8988T (cell line): ENCODE measurements around the gene FAM20B.
"Not testable (repeated sequence)": the region's sequence is repeated elsewhere in the genome, so short reads cannot be mapped to it uniquely, and the experiment has no call there.

Experiments used
- DNase-seq: peaks from one replicate; pipeline ENCODE4 v3.0.0; 2011

FAM20B gene, protein sequence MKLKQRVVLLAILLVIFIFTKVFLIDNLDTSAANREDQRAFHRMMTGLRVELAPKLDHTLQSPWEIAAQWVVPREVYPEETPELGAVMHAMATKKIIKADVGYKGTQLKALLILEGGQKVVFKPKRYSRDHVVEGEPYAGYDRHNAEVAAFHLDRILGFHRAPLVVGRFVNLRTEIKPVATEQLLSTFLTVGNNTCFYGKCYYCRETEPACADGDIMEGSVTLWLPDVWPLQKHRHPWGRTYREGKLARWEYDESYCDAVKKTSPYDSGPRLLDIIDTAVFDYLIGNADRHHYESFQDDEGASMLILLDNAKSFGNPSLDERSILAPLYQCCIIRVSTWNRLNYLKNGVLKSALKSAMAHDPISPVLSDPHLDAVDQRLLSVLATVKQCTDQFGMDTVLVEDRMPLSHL

DNA sequence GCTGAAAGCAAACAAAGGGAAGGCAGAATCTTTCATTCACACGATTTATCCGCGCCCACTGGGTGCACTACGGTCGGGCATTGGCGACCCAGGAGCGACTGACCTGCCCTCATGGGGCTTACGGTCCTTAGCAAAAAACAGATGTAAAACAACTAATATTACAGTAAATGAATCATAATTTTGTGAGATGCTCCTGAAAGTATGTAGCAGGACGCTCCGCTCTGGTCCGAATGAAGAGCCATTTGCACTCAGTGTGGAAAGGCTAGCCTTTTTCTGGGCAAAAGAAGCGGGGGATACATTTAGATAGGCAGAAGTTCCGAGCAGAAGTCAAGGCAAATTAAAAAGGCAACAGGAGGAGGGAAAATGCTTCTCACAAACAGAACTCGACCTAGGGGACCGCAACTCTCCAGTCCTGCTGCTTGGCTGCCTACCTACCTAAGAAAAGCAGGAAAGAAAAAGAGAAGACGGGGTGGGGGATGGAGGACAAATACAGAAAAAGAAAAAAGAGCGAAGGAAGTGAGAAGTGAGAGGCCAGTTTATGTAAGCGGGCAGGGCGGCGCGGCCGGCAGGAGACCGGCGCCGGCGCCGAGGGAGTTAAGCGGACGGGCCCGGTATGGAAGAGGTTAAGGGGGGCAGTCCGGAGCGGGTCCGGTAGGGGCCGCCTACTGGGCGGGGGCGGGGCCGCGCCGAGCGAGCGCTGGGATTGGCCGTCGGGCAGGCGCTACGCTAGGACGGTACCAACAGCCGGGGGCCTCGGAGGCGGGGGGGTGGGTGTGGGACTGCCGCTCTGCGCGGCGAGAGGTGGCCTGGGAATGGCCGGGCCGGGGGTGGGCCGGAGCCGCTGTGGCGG, at the start of gene FAM20B:
FAM20B (plus strand) TSS at position 770 of the 850 bp plus-strand sequence. CDS start 17,954 bp downstream, outside the sequence.
- DNase-seq, result peak; percentile 93

DNA sequence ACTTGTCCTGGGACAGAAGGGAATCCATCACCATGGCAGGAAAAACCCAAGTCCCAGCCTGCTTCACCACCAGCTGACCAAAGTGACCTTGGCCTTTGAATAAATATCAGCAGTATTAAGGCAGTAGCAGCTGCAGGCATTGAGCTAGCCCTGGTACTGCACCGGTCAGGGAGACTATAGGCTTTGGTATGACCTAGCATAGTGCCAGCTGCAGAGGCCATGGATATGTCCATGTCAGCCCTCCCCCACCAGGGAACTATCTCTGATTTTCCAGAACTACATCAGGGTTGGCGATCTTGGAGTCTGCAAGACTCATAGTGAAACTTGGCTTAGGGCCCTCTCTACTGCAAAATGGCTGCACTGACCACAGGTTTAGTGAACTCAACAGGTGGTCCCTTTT, 49.2 kb upstream of the FAM20B start:
- no peak for DNase-seq

DNA sequence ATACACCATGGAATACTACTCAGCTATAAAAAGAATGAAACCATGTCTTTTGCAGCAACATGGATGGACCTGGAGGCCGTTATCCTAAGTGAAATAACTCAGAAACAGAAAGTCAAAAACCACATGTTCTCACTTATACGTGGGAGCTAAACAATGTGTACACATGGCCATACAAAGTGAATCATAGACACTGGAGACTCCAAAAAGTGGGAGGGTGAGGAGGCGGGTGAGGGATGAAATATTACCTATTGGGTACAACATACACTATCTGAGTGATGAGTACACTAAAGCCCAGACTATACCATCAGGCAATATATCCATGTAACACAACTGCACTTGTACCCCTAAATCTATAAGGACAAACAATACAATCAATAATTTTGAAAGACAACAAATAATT, 39.5 kb upstream of the FAM20B start:
- DNase-seq, result no peak

DNA sequence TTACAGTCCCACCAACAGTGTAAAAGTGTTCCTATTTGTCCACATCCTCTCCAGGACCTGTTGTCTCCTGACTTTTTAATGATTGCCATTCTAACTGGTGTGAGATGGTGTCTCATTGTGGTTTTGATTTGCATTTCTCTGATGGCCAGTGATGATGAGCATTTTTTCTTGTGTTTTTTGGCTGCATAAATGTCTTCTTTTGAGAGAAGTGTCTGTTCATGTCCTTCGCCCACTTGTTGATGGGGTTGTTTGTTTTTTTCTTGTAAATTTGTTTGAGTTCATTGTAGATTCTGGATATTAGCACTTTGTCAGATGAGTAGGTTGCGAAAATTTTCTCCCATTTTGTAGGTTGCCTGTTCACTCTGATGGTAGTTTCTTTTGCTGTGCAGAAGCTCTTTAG, 37.5 kb upstream of the FAM20B start:
- DNase-seq, result not testable (repeated sequence)

DNA sequence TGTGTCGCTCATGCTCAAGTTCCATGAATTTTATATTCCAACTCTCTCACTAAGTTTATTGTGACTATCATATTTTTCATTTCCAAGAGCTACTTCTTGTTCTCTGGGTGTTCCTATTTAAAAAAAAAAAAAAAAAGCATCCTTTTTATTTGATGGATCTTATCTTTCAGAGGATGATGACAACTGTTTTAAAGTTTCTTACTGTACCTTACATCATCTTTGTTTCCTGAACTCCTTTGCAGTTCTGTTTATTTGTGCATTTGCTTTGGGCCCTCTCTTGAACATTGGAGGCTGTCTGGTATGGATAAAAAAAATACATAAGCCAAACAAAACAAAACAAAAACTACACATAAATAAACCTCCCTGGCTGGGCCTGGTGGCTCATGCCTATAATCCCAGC, 32.1 kb upstream of the FAM20B start:
- DNase-seq, result no peak

DNA sequence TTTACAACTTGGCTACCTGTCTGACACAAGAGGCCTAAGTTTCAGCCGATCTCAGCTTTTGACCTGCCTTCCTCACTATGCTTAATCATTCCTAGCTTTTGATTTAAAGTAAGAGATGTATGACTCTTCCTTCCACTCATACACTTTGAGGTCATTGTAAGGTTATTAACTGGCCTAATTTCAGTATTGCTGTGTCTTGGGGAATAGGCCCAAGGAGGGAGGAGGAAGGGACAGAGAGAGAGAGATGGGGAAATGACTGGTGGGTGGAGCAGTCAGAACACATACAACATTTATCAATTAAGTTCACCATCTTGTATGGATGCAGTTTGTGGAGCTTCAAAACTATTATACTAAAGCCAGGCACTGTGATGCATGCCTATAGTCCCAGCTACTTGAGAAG, 28.3 kb upstream of the FAM20B start:
- DNase-seq, result no peak

DNA sequence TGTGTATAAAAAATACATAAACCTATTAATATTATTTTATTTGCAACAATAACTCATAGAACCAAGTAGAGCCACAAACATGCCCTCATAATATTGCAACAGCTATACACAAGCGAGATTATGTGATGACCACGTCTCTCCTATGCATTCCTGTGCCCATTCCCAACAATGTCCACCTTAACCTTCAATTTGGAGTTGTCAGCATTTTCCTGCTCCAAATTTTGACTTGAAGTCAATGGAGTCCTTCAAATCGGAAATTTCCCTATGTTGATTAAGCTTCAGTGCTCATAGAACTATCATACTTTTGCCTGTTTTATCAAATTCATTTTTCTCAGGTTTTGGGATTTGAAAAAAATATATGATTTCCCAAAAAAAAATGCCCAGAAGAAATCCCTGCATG, 27.4 kb upstream of the FAM20B start:
- no peak for DNase-seq

DNA sequence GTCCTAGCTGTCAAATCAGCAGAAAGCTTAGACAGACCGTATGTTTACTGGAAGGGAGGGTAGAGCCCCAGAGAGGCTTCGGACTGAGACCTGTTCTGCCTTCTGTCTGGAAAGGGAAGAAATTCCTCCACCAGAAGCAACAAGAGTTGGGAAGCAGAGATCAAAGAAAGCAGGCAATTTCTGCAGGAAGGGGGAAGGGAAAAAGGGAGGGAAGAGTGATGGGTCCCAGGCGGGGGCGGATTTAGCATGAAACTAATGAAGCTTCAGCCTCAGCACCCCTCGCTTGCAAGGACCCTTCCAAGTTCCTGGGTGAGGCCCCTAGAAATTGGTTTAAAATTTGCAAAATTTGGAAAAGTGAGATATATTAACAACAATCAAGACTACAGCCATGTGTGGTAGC, 26.6 kb upstream of the FAM20B start:
- DNase-seq, result no peak

DNA sequence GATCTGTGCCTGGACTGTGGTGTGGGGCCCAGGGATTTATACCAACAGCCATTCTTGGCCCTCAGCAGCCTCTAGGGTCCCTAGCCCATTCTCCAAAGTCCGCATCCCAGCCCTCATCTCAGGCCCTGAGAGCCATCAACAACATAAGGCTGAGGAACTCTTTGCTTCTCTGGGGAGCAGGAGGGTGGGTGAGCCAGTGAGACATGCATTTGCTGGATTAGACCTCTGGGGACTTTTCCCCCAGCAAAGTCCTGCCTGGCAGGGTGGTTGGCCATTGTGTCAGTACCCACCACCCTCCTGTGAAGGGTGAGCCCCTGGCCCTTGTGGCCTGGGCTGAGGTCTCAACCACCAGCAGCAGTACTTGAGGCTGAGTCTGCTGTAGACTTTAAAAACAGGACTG, 24.2 kb upstream of the FAM20B start:
- no peak for DNase-seq

DNA sequence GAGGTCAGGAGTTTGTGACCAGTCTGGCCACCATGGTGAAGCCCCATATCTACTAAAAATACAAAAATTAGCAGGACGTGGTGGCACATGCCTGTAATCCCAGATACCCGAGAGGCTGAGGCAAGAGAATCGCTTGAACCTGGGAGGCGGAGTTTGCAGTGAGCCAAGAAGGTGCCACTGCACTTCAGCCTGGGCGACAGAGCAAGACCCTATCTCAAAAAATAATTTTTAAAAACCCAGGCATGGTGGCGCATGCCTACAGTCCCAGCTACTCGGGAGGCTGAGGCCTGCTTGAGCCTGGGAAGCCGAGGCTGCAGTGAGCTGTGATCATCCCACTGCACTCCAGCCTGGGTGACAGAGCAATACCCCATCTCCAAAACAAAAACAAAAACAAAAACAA, 23.6 kb upstream of the FAM20B start:
- DNase-seq, result not testable (repeated sequence)

DNA sequence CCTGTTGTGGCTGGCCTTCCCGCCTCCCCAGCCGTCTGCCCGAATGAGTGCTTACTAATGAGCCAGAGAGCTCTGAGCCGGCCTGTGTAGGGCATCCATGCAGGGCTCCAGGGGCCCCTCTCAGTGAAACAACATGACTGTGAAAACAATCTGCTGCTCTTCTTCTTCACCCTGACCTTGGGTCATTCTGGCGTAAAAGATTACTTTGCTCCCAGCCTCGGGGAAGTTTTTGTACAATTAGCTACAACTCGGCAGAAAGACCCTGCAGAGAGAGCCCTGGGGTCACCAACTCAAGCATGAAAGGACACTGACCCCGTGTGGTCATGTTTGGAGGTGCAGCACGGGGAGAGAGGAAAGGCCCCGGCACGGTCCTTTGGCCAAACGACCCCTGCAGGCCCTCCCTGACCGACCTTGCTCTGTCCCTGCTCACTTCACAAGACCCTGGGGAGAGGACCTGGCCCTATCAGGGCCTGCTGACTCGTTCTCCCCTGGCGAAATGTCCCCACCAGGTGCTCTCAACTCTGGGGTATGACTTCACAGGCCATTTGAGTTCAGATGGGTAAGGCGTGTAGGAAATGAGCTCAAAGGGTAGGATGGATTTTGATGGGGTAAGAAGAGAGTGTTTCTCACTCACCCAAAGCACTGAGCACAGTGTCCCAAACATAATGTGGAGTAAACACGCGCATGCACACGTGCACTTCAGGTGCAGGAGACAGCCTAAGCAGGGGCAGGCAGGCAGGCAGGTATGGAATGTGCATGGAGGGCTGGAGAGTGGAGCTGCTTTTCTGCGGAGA, 22.9 kb upstream of the FAM20B start:
- no peak for DNase-seq

DNA sequence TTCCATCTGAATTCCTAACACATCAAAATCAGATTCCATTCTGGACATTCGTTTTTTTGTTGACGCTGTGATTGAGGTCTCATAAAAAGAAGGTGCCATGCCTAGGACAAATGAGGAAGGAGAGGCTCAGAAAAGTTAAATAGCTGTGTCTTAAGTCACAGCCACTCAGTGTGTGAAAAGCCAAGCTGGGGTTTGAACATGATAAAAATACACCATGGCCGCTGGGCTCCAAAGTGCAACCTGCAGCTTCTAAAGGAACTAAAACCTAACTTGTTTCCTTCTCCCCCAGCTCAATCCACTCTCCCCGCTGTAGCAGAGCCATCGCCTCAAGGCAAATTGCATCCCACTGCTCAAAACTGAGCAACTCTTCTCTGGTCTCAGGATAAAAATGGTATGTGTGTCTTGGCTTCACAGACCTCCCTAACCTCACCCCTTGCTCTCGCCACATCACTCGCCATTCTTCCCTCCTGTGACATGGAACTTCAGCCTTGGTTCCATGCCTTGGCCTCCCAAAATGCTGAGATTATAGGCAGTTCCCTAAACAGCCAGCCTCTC, 22.1 kb upstream of the FAM20B start:
- DNase-seq, result no peak

DNA sequence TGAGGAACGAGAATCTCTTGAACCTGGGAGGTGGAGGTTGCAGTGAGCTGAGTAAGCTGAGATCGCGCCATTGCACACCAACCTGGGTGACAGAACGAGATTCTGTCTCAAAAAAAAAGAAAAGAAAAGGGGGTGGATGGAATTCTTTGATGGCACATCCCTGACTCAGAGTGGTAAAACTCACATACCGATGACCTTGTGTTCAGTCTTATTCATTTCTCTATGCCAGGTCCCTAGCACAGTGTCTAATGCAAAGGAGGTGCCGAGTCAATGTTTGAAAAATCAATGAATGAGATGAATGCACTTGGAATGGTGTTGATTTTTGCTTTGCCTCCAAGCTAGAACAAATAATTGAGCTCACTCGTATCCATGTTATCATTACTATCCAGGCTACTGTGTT, 18.5 kb upstream of the FAM20B start:
- DNase-seq, result no peak

DNA sequence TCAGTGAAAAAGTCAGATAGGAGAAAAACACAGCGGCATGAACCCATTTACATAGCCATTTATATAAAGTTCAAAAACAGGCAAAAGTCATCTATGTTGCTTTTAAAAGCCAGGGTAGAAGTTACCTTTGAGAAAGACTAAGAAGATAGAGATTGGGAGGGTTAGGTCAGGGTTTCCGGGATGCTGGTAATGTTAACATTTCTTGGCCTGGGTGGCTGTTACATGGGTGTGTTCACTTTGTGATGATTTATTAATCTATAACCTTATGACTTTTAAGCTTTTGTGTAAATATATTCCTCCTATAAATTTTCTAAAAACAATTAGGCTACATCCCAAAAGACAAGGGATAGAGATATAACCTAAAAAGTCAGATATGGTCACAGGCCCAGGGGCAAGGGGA, 15.0 kb upstream of the FAM20B start:
- no peak for DNase-seq

DNA sequence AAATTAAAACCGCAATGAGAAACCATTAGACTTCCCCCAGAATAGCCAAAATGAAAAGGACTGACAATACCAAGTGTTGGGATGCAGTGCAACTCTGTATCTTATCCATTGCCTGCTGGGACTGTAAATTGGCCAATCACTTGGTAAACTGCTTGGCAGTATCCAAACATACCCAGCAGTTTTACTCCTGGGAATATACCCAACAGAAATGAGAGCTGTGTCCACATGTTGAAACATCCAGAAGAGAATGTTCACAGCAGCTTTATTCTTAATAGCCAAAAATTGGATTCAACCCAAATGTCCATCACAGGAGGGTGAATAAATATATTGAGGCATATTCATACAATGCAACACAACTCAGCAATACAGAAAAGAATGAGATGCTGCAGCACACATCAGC, 13.7 kb upstream of the FAM20B start:
- no peak for DNase-seq

DNA sequence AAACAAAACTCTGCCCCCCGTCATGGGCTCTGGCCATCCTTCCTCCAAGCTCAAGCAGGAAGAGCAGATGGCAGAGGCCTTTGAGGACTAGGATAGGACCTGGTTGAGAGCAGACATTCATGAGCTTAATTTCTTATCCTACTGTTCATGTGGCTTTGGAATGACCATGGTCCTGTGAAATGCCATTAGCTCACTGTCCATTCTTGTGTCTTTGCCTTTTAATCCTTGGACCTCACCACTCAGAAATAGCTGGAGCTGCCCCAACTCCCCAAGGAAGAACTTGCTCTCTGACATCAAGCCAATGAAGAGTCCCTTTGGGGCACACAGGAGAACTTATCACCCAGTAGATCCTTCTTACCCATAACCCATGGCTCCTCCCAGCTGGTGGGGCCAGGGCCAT, 11.6 kb upstream of the FAM20B start:
- DNase-seq, result no peak

DNA sequence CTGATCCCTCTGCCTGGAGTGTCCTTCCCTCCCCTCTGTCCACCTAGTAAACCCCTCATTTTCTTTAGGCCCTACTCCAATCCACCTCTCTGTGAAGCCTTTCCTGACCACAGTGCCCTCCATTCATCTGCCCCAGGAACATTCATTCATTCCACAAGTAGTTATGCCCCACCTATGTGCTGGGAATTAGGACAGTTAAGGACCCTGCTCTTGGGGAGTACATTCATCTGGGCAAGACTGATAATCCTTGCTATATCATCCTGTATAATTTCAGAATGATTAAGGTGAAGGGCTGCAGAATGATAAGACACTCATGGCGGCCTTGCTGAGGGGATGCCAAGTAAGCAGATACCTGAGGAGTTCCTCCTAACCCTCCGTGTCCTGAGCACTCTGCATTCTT, 10.3 kb upstream of the FAM20B start:
- no peak for DNase-seq

DNA sequence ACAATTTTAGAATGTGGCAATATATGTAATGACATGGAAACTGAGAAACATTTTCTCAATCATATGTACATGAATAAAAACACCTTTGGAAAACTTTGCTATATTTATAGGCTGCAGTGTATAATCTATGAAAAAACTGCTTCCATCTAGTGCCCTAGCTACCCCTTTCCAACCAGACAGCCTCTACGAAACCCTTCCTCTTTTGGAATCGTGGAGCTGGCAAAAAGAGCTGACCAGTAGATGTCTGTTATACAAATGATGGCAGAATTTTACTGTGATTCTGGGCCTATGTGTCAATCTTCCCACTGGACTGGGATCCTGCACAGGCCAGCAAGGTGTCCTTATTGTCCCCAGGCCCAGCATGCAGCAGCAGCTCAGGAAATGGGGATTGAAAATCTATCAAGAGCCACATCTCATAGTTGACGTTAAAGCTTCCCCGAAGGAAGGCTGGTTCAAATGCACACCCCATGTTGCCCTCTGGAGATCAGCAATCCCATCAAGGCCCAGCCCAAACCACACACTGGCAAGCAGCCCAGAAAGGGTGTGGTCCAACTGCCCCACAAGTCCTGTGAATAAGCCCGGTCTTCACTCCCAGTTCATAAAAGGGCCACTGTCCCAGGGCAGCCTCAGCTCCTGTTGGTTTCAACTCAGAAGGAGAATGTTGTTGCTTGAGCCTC, 8.8 kb upstream of the FAM20B start:
- peak; percentile 24 for DNase-seq

DNA sequence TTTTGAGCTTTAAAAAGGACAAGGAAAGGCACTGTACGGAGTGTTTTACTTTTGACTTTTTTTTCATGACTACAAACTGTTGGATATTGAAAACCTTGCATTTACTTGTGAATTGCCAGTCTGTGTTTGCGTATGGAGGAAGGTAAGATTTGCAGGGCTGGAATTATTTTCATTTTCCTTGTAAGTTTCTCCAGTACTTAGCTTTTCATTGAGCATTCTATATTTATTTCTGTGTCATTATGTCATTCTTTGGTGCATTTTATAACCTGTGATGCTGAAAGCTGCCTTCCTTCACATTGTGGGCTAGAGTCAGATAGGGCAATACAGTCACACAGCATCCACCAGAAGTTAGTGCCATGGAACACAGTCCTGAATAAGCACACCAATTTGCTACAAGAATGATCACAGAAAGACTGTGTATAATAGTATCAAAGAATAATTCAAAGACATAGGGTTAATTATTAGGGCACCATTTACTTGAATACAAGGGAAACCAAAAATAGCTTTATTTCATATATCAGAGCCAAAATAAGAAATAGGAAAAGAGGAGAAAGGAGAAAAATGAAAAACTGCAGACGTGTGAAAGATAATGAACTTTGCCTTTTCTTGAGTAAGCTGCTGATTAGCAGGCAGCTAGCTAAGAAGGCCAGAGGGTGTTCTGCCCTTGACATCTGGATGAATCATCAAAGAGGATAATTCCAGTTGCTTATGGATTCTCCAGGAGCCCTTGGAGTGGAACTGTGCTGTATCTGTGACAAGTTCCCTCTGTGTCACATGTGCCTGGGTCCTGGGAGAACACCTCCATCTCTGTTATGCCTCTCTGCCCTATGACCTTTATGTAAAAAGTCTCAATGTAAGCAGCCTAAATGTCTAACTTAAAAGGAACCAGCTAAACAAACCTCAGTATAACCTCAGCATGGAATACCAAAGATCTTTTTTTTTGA, 8.0 kb upstream of the FAM20B start:
- DNase-seq, result no peak

DNA sequence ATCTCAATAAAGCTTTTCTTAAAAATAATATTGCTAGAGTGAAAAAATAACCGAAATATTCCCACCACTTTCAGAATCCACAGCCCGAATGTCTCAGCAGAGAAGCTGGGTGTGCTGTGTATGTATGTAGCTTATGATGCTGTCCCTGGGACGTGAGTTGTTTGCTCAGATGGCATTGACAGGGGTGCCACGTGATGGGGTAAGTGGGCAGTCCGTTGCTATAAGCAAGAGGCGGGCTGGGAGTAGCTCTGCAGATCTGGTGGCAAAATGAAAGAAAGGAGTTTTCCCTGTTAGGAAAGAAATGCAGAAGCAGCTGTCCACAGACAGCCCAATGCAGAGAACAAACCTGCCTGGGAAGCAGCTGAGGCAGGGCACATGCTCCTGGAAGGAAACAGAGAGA, 3.8 kb upstream of the FAM20B start:
- no peak for DNase-seq

DNA sequence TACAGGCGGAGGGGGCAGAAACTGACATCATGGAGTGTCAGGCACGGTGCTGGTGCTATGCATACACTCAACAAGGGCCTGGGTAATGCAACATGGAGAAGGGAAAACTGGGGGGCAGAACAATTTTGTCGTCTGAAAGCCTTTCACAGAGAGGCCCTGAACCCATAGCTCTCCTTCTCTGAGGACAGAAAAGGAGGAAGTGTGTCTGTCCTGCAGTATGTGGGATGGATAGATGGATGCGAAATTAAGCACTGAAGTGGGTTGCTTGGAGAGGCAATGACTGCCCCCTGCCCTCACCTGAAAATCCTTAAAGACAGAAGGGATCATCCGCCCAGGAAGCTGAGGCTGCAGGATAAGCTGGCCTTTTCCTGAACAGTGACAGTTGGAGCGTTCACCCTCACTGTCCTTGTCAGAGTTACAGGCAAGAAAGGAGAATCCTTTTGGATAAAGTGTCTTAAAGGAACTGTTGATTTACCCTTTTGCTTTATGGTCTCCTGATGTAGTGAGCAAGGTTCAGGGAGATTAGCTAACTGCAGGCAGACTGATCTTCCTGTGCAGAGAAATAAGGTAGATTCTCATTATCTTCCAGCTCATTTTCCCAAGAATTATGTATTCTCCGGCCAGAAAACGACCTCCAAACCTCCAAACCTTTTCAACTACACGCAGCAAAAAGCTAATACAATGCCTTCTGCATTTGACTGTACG, 1.6 kb upstream of the FAM20B start:
- no peak for DNase-seq
